NCI-H2081 treated with DMSO at 0.1 percent for 48 hours (cell line): ENCODE data around the gene GDA.
"Not testable (repeated sequence)": the region's sequence is repeated elsewhere in the genome, so short reads cannot be mapped to it uniquely, and the experiment has no call there.

ENCODE experiments used
- DNase-seq: peaks from one replicate; lab custom pipeline; 2025; lab: John Stamatoyannopoulos, UW

GDA gene

GRCh38 chr9:72210522-72210921 is 61.3 kb downstream of the GDA start:
- no peak for DNase-seq

DNA sequence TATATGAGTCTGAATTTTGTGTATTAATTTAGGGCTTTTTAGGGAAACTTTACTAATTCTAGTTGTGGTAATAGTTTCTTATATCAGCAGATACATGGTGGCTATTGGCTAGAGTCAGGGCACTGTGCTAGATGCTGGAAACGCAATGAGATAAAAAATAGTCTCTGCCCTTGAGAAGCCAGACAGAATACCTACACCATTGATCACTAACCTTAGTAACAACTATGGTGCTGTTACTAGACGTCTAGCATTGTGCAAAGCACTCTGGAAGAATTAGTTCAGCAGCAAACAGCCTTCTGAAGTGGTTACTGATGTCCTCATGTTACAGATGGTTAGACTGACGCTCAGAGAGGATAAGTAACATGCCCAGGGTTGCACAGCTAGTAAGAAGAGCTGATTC is 61.8 kb downstream of the GDA start:
- DNase-seq = no peak

- DNase-seq = no peak
These were observed 64.7 kb downstream of the GDA start for GRCh38 chr9:72213906-72214305.

- no peak for DNase-seq
These were observed 68.1 kb downstream of the GDA start for GRCh38 chr9:72217306-72217842.

DNA sequence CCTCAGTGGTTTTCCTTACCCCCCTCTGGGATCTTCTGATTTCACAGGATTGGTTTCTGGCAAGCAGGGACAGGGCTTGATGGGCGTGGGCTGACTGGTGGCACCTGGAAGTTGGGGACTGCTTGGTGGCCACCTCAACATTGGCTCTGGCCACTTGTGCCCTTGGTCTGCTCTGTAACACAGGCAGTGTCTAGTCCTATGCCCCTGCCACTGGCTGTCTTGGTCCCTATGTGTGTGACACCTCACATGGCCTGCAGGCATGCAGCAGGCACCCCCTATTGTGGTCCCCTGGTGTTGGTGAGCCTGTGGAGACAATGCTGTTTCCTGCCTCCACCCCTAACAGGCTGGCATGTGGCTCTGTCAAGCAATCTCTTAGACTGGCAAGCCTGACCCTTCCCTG is 71.3 kb downstream of the GDA start:
- DNase-seq = no peak

DNA sequence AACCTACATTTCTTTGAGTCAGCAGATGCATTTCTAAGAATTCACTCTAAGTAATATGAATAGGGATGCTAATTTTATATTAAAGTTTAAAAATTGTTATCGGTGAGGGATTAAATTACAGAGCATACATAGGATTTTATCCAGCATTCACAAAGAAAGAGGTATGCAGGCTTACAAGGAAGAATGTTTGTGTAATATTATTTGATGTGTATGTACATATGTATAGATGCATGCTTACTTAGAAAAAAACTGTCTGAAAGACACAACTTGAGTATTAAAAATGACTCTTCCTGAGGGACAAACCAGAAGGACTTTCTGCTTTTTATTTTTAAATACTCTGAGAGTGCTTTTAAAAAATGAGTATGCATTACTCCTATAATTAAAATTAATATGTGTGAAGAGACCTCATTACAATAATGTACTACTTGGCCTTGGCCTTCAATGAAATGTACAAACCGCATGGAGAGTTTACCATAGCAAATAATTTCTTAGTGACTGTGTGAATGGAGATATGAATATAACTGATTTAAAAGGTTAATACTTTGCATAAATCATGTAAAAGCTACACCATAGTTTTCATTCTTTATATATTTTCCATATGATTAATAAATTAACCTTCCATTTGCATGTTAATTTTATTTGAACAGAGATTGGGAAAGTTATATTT is 77.0 kb downstream of the GDA start:
- DNase-seq = no peak

GRCh38 chr9:72228282-72228681 is 79.0 kb downstream of the GDA start:
- DNase-seq = no peak

GRCh38 chr9:72232778-72233177 is 83.5 kb downstream of the GDA start:
- no peak for DNase-seq

GRCh38 chr9:72247549-72247948 is 98.3 kb downstream of the GDA start:
- no peak for DNase-seq

DNA sequence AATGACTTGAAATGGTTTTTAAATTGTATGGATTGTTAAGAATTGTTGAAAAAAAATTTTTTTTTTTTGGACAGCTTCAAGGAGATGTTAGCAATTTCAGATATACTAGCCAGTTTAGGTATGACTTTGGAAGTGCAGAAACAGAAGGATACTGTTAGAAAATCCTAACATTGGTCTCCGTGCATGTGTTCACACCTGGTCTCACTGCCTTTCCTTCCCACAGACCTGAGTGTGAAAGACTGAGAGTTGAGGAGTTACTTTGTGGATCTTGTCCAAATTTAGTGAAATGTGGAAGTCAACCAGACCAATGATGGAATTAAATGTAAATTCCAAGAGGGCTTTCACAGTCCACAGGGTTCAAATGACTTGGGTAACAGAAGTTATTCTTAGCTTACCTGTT is 102.3 kb downstream of the GDA start:
- DNase-seq = no peak

- DNase-seq = no peak
These were observed 105.8 kb downstream of the GDA start for GRCh38 chr9:72254901-72255545.

DNA sequence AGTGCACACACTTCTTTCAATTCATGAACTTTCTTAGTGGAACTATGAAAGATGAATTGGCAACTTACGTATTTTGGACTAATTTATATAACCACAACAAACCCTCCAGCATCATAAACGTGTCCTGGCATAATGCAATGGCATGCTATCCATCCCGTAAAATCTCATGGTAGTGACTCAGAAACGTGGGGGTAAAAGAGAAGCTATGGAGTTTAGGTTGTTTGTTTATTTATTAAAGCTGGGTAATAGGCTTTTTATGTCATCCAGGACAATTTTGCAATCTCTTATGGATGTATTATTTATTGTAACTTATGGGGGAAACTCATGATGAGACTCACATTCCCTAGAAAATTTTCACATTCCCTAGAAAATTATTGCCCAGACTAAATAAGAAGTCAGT is 106.3 kb downstream of the GDA start:
- DNase-seq = no peak

GRCh38 chr9:72256931-72257330 is 107.7 kb downstream of the GDA start:
- no peak for DNase-seq

- no peak for DNase-seq
These were observed 108.6 kb downstream of the GDA start for GRCh38 chr9:72257814-72258213.

- DNase-seq = no peak
These were observed 112.8 kb downstream of the GDA start for GRCh38 chr9:72262063-72262462.

DNA sequence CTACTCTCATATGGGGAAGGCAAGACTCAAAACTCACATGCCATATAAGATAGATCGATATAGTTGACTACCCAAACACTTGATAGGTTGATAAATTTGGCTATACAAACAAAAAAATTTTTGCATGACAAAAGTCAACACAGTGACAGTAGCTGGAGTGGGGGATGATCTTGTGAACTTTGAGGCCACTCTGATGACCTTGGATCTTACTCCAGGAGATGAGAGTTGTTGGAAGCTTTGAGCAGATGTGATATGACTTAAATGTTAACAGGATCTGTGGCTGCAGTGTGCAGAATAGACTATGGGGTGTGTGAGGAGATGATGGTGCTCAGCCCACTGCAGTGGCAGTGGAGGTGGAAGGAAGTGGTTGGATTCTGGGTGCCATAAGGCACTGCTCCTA is 114.3 kb downstream of the GDA start:
- DNase-seq = no peak

DNA sequence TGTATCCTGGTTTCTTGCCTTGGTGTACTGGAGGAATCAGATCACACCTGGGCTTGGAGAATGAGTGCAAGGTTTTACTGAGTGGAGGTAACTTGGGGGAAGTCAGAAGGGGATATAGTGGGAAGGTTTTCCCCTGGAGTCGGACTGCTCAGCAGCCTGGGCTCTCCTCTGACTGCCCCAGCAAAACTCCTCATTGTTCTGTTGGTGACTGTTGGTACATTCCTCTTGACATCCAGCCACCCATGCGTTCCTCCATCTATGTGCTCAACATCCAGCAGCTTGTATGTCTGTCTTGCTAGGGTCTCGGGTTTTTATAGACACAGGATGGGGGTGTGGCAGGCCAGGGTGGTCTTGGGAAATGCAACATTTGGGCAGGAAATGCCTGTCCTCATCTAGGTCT is 119.7 kb downstream of the GDA start:
- no peak for DNase-seq

DNA sequence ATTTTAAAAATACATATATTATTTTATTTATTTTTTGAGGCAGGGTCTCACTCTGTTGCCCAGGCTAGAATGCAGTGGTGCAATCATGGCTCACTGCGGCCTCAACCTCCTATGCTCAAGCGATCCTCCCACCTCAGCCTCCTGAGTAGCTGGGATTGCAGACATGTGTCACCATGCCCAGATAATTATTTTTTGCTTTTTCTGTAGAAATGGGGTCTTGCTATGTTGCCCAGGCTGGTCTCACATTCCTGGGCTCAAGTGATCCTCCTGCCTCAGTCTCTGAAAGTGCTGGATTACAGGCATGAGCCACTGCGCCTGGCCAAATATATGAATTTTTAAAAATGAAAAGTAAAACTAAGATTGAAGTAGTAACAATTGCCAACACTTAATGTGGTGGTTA is 121.1 kb downstream of the GDA start:
- DNase-seq = not testable (repeated sequence)

DNA sequence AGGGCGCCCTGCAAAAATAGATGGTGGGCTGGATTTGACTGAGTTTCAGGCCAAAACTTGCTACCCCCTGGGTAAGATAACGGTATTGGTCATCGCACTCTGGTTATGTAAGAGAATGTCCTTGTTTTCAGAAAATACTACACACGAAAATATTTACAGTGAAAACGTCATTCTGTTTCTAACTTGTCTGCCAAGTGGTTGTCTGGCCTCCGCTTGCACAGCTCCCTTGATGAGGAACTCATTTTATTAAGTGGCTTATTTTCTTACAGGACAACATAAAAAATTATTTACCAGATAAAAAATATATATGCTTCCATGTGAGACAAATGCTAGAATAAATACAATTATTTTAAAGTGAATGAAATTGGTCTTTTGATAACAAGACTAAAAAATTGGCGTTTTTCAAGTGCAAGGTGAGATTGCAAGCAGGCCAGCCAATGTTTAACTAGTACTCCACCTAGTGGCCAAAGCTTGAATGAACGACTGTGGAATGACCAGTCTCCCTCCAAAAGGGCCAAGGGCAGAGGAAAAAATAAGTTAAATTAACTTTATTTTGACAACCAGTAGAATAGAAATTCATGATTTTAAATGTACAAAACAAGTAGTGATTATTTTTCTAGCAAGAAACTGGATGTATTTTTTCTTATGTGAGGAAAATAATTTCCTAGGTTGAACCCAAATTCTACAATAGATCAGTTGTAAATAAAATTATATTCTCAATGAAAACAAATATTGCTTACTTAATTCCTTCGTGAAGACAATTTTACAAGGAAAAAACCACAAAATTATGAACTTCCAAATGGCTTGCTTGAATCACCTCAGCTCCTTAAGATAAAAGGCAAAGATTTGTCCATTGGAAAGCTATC is 122.6 kb downstream of the GDA start:
- DNase-seq = no peak

DNA sequence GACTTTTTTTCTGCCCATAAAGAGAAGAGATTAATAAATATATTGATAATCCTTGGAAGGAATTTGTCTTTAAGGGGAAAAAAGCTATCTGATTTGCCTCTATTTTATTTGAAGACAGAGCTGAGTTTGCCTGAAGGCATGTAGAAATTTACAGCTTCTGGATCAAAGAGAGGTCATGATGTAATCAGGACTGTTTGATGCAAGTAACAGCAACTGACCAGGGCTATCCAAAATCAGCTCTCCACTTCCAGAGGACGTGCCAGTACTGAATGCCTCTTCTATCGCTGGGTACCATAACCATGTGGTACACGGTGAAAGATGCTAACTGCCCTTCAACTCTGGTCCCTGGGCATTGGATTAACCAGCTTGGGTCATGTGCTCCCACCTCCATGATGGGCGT is 125.2 kb downstream of the GDA start:
- no peak for DNase-seq

DNA sequence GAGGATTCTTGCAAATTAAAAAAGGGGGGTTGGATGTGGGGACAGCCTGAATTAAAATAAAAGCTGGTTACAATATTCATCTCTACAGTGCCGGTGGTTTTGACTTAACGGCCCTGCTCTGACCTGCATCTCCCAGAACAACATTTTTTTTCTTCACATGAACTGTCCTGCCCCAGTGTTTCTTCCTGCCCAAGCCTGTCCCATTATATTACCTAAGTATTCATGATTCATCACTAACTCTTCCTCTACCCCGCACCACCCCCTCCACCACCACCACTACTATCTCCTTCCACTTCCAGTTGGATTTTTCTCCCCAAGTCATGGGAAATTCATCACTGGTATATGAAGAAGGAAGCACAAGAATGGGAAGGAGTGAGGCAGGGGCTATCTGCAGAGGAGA is 125.7 kb downstream of the GDA start:
- DNase-seq = no peak

DNA sequence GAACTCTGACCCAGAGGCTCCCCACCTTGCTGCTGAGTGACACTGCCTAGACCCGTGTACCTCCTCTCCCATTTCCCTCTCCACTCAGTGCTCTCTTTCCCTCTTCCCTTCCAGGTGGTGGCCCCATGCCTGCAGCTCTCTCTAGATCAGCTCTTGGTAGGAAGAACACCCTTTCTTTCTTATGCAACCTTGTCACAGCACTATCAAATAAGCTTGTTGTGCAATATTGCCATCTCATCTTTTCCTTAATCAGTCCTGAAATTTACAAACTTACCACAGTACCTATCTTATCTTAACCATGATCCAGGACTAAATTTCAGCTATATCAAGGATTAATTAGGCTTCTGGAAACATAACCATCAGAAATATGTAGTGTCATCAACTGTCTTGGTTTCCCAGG is 127.2 kb downstream of the GDA start:
- DNase-seq = no peak

GRCh38 chr9:72278959-72279358 is 129.7 kb downstream of the GDA start:
- DNase-seq = no peak
